Liver (tissue), 9 donors: Measurements from ENCODE around the gene MRRF. TPM values are rescaled to one million over a fixed set of nuclear protein-coding genes. Genes with fewer than 3 reads are reported as not detected.

Experiments used
- DNase-seq: peaks from one replicate; pipeline ENCODE4 v3.0.0-alpha.2; 2017; ENCODE audit warnings: low spot score
- H3K27ac ChIP-seq, 2 donors: one replicate each; pipeline ENCODE4 v1.7.0; 2013; ENCODE audit warnings: inconsistent platforms in 2 of 2, low read length in 2 of 2, control low read depth in 1 of 2, low read depth in 1 of 2, mild to moderate bottlenecking in 1 of 2
- H3K27me3 ChIP-seq, 4 donors: one replicate each; pipeline versions ENCODE4 v1.6.1 to v1.7.0; 2013; ENCODE audit warnings: low read length in 3 of 4, inconsistent platforms in 1 of 4, mild to moderate bottlenecking in 1 of 4, moderate library complexity in 1 of 4; ENCODE audit not compliant: control insufficient read depth in 4 of 4, insufficient read depth in 4 of 4
- H3K36me3 ChIP-seq, 4 donors: one replicate each; pipeline versions ENCODE4 v1.6.1 to v1.7.0; 2013; ENCODE audit warnings: low read length in 3 of 4, mild to moderate bottlenecking in 3 of 4, low read depth in 1 of 4, moderate library complexity in 1 of 4; ENCODE audit not compliant: control insufficient read depth in 4 of 4, insufficient read depth in 3 of 4
- H3K4me1 ChIP-seq, 4 donors: one replicate each; pipeline versions ENCODE4 v1.6.1 to v1.7.0; 2013; ENCODE audit warnings: low read length in 3 of 4, mild to moderate bottlenecking in 3 of 4, moderate library complexity in 1 of 4; ENCODE audit not compliant: control insufficient read depth in 4 of 4, insufficient read depth in 4 of 4
- H3K4me3 ChIP-seq, 3 donors: one replicate each; pipeline versions ENCODE4 v1.6.1 to v1.7.0; 2013; ENCODE audit warnings: low read length in 3 of 3, control low read depth in 1 of 3, low read depth in 1 of 3, mild to moderate bottlenecking in 1 of 3
- H3K9ac ChIP-seq, 2 donors: one replicate each; pipeline ENCODE4 v1.7.0; 2013; ENCODE audit warnings: low read length in 2 of 2, mild to moderate bottlenecking in 2 of 2, moderate library complexity in 2 of 2, control low read depth in 1 of 2, low read depth in 1 of 2
- H3K9me3 ChIP-seq, 4 donors: one replicate each; pipeline versions ENCODE4 v1.6.1 to v1.7.0; 2013; ENCODE audit warnings: low read length in 3 of 4; ENCODE audit not compliant: control insufficient read depth in 4 of 4
- EGR1 ChIP-seq, 2 donors: IDR thresholded peaks; 2 replicates each; pipeline ENCODE4 v1.6.1; 2016 to 2018; ENCODE audit warnings: antibody characterized with exemption in 2 of 2, low read depth in 2 of 2
- FOXA1 ChIP-seq: IDR thresholded peaks from 2 replicates; pipeline ENCODE4 v1.6.1; 2016; ENCODE audit warnings: antibody characterized with exemption
- FOXA2 ChIP-seq: IDR thresholded peaks from 2 replicates; pipeline ENCODE4 v1.6.1; 2016; ENCODE audit warnings: antibody characterized with exemption
- GABPA ChIP-seq, 2 donors: IDR thresholded peaks in 1 of 2; conservative IDR thresholded peaks in 1 of 2; 2 replicates each; pipeline ENCODE4 v1.6.1; 2016; ENCODE audit warnings: antibody characterized with exemption in 2 of 2, mild to moderate bottlenecking in 1 of 2, moderate library complexity in 1 of 2
- HNF4A ChIP-seq, 2 donors: conservative IDR thresholded peaks; 2 replicates each; pipeline ENCODE4 v1.6.1; 2016; ENCODE audit warnings: antibody characterized with exemption in 2 of 2, mild to moderate bottlenecking in 2 of 2
- HNF4G ChIP-seq: IDR thresholded peaks from 2 replicates; pipeline ENCODE4 v1.6.1; 2016; ENCODE audit warnings: antibody characterized with exemption
- JUND ChIP-seq, 2 donors: IDR thresholded peaks; 2 replicates each; pipeline ENCODE4 v1.6.1; 2016; ENCODE audit warnings: antibody characterized with exemption in 2 of 2
- NR2F2 ChIP-seq: IDR thresholded peaks from 2 replicates; pipeline ENCODE4 v1.6.1; 2016; ENCODE audit warnings: antibody characterized with exemption
- RAD21 ChIP-seq, 2 donors: IDR thresholded peaks; 2 replicates each; pipeline ENCODE4 v1.6.1; 2016; ENCODE audit warnings: antibody characterized with exemption in 2 of 2, mild to moderate bottlenecking in 2 of 2
- REST ChIP-seq: IDR thresholded peaks from 2 replicates; pipeline ENCODE4 v1.6.1; 2016; ENCODE audit warnings: antibody characterized with exemption, mild to moderate bottlenecking
- RXRA ChIP-seq, 2 donors: IDR thresholded peaks; 2 replicates each; pipeline ENCODE4 v1.6.1; 2017 to 2018; ENCODE audit warnings: antibody characterized with exemption in 2 of 2, mild to moderate bottlenecking in 1 of 2
- SP1 ChIP-seq: IDR thresholded peaks from 2 replicates; pipeline ENCODE4 v1.6.1; 2018; ENCODE audit warnings: antibody characterized with exemption, mild to moderate bottlenecking
- TAF1 ChIP-seq: conservative IDR thresholded peaks from 2 replicates; pipeline ENCODE4 v1.6.1; 2016; ENCODE audit warnings: antibody characterized with exemption, mild to moderate bottlenecking
- YY1 ChIP-seq: IDR thresholded peaks from 2 replicates; pipeline ENCODE4 v1.6.1; 2016; ENCODE audit warnings: antibody characterized with exemption, mild to moderate bottlenecking
- ZBTB33 ChIP-seq: IDR thresholded peaks from 2 replicates; pipeline ENCODE4 v1.6.1; 2016; ENCODE audit warnings: antibody characterized with exemption
- WGBS: extraction: QIAGEN DNeasy Blood & Tissue Kit; methylation state at CpG from one replicate; pipeline ENCODE4 v1.1.7; 2013; 5-methylcytosine and 5-hydroxymethylcytosine counted together
- polyA plus RNA-seq, 2 donors: library from polyadenylated mRNA; stranded (reverse) in 1 of 2; unstranded in 1 of 2; fragments of 200-250 nt in 1 of 2; fragments of >200 nt in 1 of 2; fragmentation: Nextera tagmentation in 1 of 2; extraction: Ambion mirVana in 1 of 2; gene quantifications; one replicate each; pipeline versions ENCODE4 v1.2.1 to v1.2.3, GENCODE V29; 2013 to 2015
- total RNA-seq, 2 donors: library from RNA; depleted of rRNA; stranded (reverse); fragments of >200 nt; gene quantifications; one replicate each; pipeline ENCODE4 v1.2.3, GENCODE V29; 2014
- TF ChIP-seq, protein P1 (sequence below): fragments of 150-350 bp; IDR thresholded peaks from 2 replicates; pipeline ENCODE4 v1.5.1; 2017; ENCODE audit warnings: improper control_type of control experiment, low read depth, low read length; ENCODE audit not compliant: missing input control
- TF ChIP-seq, protein P2 (sequence below): IDR thresholded peaks from 2 replicates; pipeline ENCODE4 v1.6.1; 2016; ENCODE audit warnings: antibody characterized with exemption
- TF ChIP-seq, protein P3 (sequence below): IDR thresholded peaks from 2 replicates; pipeline ENCODE4 v1.6.1; 2016; ENCODE audit warnings: antibody characterized with exemption
- donor health status: healthy.
- donor health status: healthy.
- donor health status: healthy.
- donor health status: healthy.
- donor health status: healthy.

The MRRF gene
- total and polyA plus RNA-seq, 4 donors = 15.4 to 30.9 (median 22.3) TPM

GRCh38 chr9:122325124-122325523, 60.4 kb downstream of the MRRF start:
- H3K9ac ChIP-seq = no peak overlapping the region
- H3K36me3 ChIP-seq = peaks cover 4 to 23% (median 14%) of the 10 kb centered on the region in 4 donors
- no peaks in the 10 kb centered on the region for H3K9me3 ChIP-seq
- no peaks in the 10 kb centered on the region for H3K27me3 ChIP-seq
- peak overlapping the region in 1 of 2 donors; percentile 40 for H3K27ac ChIP-seq
- WGBS = 14% methylated on average over 1 of the region's 1 CpG
- H3K4me3 ChIP-seq = no peak overlapping the region
- DNase-seq = no peak
- peaks cover 4 to 14% (median 12%) of the 10 kb centered on the region in 4 donors for H3K4me1 ChIP-seq
- TF ChIP-seq, protein P1, sequence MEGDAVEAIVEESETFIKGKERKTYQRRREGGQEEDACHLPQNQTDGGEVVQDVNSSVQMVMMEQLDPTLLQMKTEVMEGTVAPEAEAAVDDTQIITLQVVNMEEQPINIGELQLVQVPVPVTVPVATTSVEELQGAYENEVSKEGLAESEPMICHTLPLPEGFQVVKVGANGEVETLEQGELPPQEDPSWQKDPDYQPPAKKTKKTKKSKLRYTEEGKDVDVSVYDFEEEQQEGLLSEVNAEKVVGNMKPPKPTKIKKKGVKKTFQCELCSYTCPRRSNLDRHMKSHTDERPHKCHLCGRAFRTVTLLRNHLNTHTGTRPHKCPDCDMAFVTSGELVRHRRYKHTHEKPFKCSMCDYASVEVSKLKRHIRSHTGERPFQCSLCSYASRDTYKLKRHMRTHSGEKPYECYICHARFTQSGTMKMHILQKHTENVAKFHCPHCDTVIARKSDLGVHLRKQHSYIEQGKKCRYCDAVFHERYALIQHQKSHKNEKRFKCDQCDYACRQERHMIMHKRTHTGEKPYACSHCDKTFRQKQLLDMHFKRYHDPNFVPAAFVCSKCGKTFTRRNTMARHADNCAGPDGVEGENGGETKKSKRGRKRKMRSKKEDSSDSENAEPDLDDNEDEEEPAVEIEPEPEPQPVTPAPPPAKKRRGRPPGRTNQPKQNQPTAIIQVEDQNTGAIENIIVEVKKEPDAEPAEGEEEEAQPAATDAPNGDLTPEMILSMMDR = no peak
- TF ChIP-seq RXRA (IDR thresholded peaks at IDR 0.05) (peak in 1 of 2 donors; percentile 53), REST (no peak), EGR1 (IDR thresholded peaks at IDR 0.05; ENCODE audit: low read depth in 2 of 2) (no peak), FOXA1 (no peak), JUND (IDR thresholded peaks at IDR 0.05) (peak in 1 of 2 donors; percentile 40), SP1 (no peak), TAF1 (no peak), ZBTB33 (no peak), HNF4A (conservative IDR thresholded peaks at IDR 0.05) (peak in 1 of 2 donors; percentile 45), YY1 (peak; percentile 65), RAD21 (IDR thresholded peaks at IDR 0.05) (no peak), GABPA (IDR thresholded peaks at IDR 0.05 in 1 of 2, conservative IDR thresholded peaks at IDR 0.05 in 1 of 2) (peak in 1 of 2 donors; percentile 23), NR2F2 (no peak), FOXA2 (peak; percentile 27), HNF4G (no peak)
- TF ChIP-seq, protein P2, sequence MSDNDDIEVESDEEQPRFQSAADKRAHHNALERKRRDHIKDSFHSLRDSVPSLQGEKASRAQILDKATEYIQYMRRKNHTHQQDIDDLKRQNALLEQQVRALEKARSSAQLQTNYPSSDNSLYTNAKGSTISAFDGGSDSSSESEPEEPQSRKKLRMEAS = peak; percentile 34
- TF ChIP-seq, protein P3, sequence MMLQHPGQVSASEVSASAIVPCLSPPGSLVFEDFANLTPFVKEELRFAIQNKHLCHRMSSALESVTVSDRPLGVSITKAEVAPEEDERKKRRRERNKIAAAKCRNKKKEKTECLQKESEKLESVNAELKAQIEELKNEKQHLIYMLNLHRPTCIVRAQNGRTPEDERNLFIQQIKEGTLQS = no peak
